Measurements from ENCODE around the gene CYP8B1.

Gene CYP8B1

DNA sequence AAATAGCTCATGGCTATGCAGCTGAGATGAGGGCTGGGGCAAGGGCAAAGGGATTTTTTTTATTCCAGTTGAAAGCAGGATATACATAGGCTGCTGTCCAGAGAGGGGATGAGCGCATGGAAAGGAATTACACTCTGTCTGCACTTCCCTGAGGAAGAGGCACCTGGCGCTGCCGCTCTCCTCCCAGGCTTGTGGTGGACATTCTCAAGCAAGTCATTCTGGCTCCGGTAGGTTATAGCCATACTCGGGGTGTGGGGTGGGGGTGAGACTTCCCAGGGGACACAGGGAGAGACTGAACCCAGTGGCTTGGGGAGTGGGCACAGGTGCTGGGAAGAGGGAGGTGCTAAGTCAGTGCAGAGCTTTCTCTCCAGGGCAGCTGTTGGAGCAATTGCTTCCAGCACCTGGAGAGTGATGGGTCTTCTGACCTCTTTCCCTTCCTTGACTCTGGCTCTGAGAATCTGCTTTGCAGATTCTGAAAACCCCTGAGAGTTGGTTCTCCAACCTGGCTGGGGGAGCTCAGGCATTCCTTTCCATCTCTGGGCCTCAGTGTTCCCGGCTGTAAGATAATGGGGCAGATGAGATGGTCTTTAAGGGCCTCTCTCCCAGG, 24.3 kb downstream of the CYP8B1 start:
- no peak for DNase-seq

DNA sequence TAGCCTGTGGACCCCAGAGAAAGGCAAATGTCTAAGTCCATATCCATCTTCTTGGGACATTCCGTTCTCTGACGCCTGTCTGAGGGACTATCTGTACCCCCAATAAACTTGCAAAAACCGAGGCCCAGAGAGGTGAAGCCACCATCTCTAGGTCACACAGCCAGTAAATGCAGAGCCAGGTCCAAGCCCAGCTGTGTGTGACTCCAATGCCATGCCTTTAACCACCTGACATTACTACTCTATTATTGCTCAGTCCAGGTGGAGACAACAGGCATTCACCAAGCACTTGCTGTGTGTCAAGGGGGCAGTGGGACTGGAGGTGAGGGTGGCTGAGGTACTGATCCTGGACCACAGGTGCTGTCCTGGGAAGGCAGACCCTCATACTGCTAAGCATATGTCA, 25.4 kb downstream of the CYP8B1 start:
- DNase-seq = no peak

DNA sequence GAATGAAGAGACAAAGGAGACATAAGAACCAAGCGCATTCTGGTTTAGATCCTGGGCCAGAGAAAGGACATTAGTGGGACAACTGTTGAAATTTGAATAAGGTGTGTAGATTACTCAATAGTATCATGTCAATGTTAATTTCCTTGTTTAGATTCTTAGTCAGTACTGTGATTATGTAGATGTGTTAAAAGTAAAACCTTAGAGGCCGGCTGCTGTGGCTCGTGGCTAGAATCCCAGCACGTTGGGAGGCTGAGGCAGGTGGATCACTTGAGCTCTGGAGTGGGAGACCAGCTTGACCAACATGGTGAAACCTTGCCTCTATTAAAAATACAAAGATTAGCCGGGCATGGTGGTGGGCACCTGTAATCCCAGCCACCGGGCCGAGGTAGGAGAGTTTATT, 26.7 kb downstream of the CYP8B1 start:
- DNase-seq = no peak

DNA sequence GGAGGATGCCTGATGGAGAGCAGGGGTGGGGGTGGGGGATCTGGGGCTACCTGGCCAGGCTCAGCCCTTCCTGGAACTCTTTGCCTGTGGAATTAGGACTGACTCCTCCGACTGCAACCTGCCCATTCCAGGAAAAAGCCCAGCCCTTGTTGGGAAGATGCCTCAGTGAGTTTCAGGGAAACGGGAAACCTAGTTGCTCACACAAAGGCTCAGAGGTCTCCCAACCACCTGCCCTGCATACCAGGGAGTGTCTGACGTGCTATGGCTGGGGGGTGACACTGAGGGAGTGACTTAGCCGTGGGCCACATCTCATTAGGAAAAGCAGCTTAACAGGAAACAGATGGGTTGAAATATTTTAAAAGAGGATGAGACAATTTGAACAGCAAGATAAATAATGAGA, 27.9 kb downstream of the CYP8B1 start:
- DNase-seq = no peak

DNA sequence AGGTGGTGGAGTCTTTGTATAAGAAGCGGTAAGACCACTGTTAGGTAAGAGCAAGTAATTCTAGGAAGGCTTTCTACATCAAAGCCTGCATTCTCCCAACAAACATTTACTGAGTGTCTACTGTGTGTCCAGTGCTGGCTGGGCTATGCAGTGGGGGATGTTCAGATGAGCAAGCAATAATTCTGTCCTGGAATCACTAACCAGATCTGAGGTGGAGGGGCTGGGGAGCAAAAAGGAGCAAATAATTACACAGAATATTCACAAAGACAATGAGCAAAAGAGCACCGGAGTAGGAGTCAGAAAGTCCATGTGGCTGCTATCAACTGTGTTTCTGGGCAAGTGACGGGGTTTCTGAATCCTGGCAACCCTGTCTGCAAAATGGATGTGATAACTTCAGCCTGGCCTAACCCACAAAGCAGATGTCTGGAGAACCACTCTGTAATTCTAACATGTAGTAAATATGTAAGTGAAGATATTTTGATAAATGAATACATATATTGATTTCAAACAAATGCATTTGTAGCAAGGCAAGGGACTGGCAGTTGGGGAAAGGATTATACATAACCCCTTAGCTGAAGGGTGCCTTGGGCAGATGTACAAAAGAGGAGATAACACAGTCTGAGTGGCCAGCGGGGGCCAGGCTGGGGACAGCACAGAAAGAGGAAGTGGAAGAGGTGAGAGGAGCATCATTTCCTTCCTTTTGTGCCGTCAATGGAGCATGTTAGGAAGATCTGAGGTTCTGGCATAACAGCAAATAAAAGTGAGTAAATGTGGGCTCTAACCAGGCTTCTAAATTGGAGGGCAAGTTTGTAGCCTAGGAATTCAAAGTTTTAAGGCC, 28.8 kb downstream of the CYP8B1 start:
- DNase-seq = peak; percentile 84

DNA sequence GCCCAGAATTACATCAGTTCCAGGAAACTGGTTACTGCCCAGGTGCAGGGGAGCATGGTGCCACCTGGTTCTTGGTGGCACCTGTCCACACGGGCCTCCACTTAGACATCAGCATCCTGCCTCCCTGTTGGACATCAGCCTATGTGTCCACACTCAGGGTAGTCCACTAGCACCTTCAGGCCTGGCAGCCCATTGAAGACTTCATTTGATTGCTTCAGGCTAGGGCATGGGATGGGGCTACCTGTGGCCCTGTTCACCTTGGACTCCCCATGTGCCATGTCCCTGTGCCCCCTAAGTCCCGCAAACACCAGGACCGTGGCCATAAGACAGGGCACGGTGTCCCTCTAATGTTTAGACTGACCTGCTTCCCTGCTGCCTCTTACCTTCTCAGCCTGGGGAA, 30.9 kb downstream of the CYP8B1 start:
- no peak for DNase-seq

DNA sequence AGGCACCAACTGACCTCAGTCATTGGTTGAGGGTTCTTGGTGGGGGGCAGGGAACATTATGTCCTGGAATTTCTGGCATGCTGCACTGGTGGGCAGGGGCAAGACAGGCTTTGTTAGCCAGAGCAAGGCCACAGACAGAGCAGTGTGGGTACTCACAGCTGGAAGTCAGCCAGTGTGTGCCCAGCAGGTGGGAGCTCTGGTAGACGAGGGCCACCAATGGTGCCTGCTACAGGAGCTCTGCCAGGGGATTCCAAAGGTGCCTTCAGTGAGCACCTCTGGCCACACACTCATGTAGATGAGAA, 31.3 kb downstream of the CYP8B1 start:
- DNase-seq = no peak

DNA sequence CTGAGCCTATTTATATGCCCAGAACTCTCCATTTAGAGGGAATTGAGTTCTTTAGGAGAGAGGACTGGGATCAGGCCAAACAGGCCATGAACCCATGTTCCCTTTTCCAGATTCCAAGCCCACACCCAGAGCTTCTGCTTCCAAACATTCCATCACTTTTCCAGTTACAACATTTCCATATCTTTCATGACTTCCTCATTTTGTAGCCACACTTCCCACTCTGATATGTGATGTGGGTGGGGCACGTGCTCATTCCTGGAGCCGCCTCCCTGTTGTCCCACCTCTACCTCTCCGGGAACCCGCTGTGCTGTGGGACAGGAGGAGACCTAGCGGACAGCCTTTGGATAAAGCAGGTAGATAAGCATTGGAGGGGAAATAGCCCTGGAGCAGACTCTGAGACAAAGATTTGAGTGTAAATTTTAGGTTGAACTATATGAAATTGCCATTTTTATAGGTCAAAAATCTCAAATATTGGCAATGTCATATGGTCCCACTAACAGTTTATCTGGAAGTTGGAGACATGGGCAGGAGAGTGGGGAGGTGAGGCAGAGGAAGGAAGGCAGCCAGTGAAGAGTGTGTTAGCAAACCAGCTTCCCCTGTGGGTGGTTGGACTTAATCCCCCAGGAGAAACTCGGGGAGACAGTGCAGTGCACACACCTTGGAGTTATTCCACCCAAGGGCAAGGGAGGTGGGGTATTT, 31.8 kb downstream of the CYP8B1 start:
- DNase-seq = no peak

DNA sequence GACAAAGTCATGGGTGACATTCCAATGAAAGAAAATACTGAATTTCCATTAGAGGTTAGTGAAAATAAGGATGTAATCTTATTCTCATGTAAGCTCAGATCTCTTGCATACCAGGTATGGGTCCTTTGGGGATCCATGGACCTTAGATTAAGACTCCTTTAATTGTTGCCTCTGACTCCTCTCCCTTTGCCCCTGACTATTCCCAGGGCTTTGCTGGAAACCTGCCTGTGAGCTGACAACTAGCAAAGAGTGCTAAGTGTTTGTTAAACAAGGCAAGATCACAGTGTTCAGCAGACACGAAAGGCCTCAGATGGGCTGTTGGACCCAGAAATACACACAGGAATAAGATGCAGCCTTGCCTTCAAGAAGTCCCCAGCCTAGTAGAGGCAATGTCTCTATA, 34.3 kb downstream of the CYP8B1 start:
- no peak for DNase-seq

DNA sequence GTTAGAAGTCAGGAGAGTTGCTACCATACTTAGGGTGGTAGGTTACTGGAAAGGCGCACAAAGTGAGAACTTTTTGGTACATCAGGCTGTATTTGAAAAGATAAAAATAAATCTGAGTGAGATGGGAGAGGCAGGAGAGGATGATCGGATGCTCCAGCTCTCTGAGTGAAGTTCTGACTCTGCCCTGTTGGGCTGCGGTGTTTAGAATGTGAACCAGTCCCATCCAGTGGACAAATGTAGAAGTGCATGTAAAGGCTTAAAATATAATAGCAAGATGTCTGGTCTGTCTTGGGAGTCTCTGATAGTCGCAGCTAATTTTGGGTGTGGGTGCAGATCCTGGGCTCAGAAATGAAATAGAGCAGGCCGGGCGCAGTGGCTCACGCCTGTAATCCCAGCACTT, 36.1 kb downstream of the CYP8B1 start:
- peak; percentile 80 for DNase-seq

DNA sequence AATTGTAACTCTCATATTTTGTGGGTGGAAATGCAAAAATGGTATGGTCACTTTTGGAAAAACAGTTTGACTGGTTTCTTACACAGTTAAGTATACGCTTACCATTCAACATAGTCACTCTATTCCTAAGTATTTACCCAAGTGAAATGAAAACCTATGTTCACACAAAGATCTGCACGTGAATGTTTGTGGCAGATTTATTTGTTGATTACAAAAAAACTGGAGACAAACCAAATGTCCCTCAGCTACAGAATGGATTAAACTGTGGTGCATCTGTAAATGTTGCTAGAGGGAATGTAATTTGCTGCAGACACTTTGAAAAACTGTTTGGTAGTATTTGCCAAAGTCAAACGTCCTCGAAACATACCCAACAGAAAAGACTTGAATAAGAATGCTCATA, 37.1 kb downstream of the CYP8B1 start:
- DNase-seq = no peak

DNA sequence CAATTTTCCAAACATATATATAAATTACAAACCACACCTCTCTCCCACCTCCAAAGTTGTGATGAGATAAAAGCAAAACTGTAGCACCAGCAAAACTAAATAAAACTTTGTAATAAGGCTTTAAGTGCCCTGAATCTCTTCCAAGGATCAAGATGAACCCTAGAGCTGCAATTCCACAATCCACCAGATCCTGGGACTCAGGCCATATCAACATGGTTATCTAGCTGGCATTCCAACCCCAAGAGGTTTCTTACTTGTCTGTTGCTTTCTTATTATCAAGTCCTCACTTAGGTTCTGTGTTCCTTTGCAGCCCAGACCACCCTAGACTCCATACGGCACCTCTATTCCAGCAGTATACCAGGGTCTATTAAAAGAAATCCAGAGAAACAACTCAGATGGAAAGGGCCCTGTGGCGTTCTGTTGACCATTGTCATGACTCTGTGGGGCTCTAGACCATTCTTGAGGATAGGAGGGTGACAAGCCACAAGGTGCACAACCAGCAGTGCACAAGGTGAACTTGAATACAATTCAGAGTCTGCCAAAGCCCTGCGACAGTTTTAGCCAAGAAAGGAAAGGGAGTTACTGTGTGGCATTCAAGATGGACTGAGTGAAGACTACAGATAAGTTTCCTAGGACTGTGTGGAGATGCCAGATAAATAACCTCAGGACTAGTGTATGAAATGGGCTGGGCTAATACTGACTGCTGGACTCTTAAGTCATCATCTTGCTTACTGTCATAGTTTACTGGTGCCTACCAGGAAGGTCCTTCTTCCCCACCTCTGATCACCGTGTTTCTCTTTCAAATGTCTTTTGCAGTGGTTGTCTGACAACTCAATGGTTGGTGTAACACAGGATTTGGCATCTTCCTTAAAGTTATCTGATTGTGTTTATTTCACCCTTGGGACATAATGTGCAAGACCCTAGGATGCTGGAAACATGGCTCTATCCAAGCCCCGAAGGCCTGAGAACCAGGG, 39.2 kb downstream of the CYP8B1 start:
- peak; percentile 92 for DNase-seq

DNA sequence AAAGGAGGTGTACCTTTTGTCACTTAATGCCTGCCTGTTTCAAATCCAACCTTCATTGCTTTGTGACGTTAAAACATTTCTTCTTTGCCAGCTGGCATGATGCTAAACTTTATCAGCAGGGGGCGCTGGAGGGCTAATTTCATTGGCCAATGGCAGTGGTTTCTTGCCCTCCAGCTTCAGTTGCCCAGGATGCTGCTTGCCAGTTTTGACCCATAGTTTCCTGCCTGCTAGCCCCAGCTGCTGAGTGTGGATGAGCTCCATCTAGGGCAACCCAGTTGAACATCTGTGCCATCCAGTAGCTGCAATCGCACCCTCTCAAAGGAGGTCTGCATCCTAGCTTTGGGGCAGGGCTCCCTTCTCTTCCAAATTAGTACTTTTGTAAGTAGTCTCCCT, 44.4 kb downstream of the CYP8B1 start:
- DNase-seq = peak; percentile 84

DNA sequence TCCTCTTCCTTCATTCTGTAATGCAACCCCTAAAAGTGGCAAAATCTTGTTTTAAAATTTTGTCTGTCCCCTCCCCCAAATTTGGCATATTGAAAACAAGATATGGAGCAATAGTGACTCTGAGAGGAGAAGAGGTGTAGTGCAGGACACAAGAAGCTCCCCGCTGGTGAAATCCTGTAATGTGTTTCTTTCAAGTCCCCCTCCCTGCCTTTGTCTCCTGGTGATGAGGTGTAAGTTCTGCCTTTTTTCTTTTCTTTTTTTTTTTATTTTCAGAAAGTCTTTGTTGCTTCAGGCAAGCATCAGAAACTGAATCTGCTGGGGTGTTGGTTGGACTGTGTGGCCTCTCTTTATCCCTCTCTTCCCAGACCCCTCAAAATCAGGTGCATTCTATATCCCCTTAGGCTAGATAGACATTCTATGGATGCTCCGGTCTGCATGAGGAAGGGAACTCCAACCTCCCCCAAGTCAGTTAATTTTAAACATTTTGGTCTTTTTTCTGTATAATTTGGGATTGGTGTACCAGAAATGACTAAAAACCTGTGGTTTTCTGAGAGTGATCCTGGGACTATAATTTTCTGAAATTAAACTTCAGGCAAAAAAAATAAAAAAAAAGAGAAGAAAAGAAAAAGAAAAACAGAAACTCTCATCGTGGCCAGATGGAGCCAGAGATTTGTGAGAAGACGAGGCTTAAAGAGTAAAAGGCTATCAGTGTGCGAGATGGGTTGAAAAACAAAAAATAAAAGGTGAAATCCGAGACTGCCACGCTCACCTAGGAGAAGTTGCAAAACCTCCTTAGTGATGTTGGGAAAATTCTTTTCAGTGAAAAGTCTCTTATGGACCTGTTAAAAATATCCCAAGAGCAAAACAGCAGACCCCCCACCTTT, 45.0 kb downstream of the CYP8B1 start:
- peak; percentile 77 for DNase-seq

DNA sequence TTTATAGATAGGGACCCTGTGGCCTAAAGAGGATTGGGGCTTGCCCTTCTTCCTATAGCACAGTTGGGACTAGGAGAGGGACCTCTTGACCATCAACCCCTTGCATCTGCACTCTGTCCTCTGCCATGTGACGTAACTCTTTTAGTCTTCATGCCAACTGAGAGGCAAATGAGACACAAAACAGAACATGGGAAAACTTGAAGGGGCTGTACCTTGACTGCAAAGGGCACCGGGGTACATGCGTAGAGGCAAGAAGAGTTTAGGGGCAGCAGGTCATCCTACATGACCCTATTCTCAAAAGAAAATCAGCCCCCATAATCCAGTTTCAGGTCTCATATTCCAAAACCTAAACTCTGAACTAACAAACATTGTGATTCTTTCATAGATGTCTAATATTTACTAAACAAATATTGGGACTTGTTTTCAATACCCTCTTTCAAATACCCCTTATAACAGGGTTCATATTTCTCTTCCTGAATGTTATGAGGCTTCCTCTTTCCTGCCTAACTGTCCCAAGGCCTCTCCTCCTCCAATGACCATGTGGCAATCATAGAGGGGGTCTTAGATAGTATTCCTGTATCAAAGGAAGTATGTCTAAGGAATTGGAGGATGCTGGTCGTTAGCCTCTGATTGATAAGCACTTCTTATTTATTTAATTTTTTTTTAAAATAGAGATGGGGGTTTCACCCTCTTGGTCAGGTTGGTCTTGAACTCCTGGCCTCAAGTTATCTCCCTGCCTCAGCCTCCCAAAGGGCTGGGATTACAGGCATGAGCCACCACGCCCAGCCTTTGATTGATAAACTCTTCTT, 45.8 kb downstream of the CYP8B1 start:
- DNase-seq = no peak

DNA sequence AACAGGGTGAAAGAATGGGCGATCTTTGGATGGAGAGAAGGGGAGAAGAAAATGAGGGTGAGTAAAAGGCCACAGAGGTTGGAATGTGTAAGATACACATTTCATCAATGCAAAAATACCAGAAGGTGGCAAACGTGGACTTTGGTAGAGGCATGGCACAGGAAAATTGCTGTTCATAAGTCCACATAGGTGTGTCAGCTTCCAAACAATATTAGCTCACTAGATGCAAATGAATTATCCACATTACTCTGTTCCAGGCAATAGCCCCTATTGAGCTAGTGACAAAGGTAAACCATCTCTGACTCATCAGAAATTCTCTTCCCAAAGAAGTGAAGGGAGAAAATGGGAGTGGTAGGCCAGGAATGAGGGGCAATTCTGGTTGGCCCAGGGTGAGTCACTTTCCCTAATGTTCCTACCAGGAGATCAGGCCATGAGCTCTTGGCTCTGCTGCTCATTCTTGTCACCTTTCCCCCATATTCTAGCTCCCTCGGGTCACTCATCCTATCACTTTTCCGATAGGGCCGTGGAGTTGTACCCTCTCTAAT, 46.5 kb downstream of the CYP8B1 start:
- DNase-seq = no peak

DNA sequence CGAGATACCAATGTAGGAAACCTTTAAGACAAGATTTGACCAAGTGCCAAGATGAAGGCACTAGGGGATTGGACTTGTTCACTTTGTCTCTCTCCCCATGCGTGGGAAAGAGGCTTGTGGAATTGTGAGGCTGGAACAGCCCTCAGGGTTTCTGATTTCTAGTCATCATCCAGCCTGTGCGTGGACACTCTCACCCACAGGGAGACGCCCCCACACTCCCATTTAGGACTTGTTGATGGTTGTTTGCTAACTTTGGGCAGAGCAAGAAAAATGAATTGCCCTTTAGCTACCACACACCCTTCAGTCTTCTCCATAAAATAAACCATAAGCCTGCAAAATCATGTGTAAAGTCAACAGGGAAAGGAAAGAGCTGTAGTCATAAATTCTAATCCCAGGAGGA, 48.0 kb downstream of the CYP8B1 start:
- DNase-seq = no peak

DNA sequence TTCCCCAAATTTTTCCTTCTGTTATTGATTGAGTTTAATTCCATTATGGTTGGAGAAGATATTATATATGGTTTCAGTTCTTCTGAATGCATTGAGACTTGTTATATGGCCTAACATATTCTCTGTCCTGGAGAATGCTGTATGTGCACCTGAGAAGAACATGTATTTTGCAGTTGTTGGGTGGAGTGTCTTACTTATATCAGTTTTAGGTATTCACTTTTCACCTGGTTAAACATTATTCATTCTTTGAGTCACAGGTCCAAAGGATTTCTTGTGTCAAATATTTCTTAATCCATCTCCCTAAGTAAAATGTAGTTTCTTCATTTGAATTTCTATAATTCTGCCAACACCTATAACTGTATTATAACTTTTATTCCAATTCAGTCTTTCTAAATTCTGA, 48.7 kb downstream of the CYP8B1 start:
- DNase-seq = no peak

DNA sequence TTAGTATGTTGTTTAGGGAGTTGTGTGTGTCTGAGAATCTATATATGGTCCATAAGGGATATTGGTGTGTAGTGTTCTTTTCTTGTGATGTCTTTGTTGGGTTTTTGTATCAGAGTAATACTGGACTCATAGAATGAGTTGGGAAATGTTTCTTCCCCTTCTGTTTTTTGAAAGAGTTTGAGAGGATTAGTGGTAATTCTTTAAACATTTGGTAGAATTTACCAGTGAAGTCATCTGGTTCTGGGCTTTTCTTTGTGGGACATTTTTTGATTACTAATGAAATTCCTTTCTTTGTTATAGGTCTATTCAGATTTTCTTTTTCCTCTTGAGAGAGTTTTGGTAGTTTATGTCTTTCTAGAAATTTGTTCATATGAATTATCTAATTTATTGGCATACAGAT, 49.5 kb downstream of the CYP8B1 start:
- no peak for DNase-seq

DNA sequence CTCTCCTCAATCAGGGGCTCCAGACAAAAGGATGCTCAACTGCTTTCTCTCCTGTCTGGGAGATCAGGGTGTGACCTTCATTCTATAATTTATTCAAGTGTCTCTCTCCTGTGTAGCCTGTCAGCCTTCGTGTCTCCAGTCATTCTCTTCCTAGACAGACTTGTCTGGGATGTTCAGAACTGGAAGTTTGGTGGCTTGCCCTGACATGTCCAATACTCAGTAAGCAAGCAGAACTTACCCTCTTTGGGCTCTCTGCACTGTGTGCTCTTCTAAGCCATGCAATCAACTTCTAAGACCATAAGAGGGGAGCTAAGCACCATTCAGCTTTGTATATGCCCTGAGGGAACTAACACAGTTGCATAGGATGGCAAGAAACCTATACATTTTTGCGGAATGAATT, 52.3 kb downstream of the CYP8B1 start:
- DNase-seq = no peak

DNA sequence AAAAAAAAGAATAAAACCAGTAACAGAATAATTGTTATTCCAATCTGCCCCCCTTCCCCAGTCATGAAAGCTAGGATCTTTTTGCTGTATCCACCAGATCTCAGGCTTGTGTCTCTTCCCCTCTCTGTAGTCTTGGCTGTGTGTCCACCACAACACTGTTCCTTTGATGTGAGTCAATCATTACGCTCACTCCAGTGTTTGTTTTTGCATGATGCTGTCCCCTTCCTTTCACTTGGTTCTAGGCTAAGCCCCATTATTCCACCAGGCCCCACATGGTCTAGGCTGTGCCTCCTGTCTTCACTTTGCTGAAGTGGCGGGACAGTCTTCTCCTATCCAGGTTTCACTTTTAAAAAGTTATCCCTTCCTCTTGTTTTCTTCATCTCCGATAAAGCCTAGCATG, 52.9 kb downstream of the CYP8B1 start:
- DNase-seq = no peak

All from OCI-M1 (cell line).